Karpas-422 (cell line): ENCODE data around the gene GAMT. TPM values are rescaled to one million over a fixed set of nuclear protein-coding genes. Genes with fewer than 3 reads are reported as not detected.
A peak's percentile ranks its signal among the peaks of the same experiment; 100 is the strongest.

Experiments
- DNase-seq: peaks from one replicate; pipeline ENCODE4 v3.0.0-alpha.2; 2015
- H2AFZ ChIP-seq: fragments of 200-600 bp; sonication (generic); 2 replicates; pipeline ENCODE4 v1.6.1; 2014; ENCODE audit warnings: antibody characterized with exemption, low read length, mixed read lengths
- H3K27ac ChIP-seq: fragments of 200-600 bp; sonication (generic); 2 replicates; pipeline ENCODE4 v1.5.1; 2014; ENCODE audit warnings: mild to moderate bottlenecking, low read length, moderate library complexity
- H3K27me3 ChIP-seq: fragments of 200-600 bp; sonication (generic); 2 replicates; pipeline ENCODE4 v1.6.1; 2014; ENCODE audit warnings: low read length, mixed read lengths
- H3K36me3 ChIP-seq: fragments of 200-600 bp; sonication (generic); 2 replicates; pipeline ENCODE4 v1.6.1; 2014; ENCODE audit warnings: low read length, mixed read lengths; ENCODE audit not compliant: insufficient read depth
- H3K4me1 ChIP-seq: fragments of 200-600 bp; sonication (generic); 2 replicates; pipeline ENCODE4 v1.6.1; 2014; ENCODE audit warnings: mild to moderate bottlenecking, low read length, mixed read lengths
- H3K4me2 ChIP-seq: fragments of 200-600 bp; sonication (generic); 2 replicates; pipeline ENCODE4 v1.6.1; 2014; ENCODE audit warnings: low read length, low read depth, mild to moderate bottlenecking; ENCODE audit not compliant: poor library complexity, severe bottlenecking
- H3K4me3 ChIP-seq: fragments of 200-600 bp; sonication (generic); 2 replicates; pipeline ENCODE4 v1.5.1; 2014; ENCODE audit warnings: mild to moderate bottlenecking, antibody characterized with exemption, low read length, mixed read lengths
- H3K79me2 ChIP-seq: fragments of 200-600 bp; sonication (generic); 2 replicates; pipeline ENCODE4 v1.6.1; 2014; ENCODE audit warnings: mild to moderate bottlenecking, low read length, mixed read lengths
- H3K9ac ChIP-seq: fragments of 200-600 bp; sonication (generic); 2 replicates; pipeline ENCODE4 v1.6.0; 2014; ENCODE audit warnings: low read length
- H3K9me2 ChIP-seq: fragments of 200-600 bp; sonication (generic), shearing (Covaris generic); replicated peaks from 2 replicates; pipeline ENCODE4 v1.6.0; 2014; ENCODE audit warnings: mild to moderate bottlenecking, low read length, moderate library complexity; ENCODE audit not compliant: insufficient read depth
- H3K9me3 ChIP-seq: fragments of 300-700, 200-600 bp; sonication (generic); 2 replicates; pipeline ENCODE4 v1.6.1; 2014; ENCODE audit warnings: low read length, mixed read lengths
- H4K20me1 ChIP-seq: fragments of 200-600 bp; sonication (generic); 2 replicates; pipeline ENCODE4 v1.6.1; 2014; ENCODE audit warnings: mild to moderate bottlenecking, antibody characterized with exemption, low read length, low read depth; ENCODE audit not compliant: insufficient read depth
- total RNA-seq: library from RNA; depleted of rRNA; stranded (reverse); fragments of >200 nt; shearing (Covaris generic); gene quantifications from 2 replicates; pipeline ENCODE4 v1.2.3, GENCODE V29; 2014; ENCODE audit warnings: low replicate concordance

GAMT gene
- total RNA-seq, 1 experiment from 2014 or later = 63.7 TPM

GRCh38 chr19:1390890-1391423 lies 10.4 kb downstream of the GAMT start:
- Histone ChIP-seq H3K9ac (no peak overlapping the region), H3K27ac (no peak overlapping the region), H3K36me3 (peaks cover 4% of the 10 kb centered on the region; the same call in 1 of the 2 replicates), H3K4me2 (no peak overlapping the region), H2AFZ (no peak overlapping the region), H3K27me3 (no peaks in the 10 kb centered on the region), H3K9me2 (no peaks in the 10 kb centered on the region), H3K9me3 (no peaks in the 10 kb centered on the region), H4K20me1 (no peaks in the 10 kb centered on the region), H3K4me3 (no peak overlapping the region), H3K4me1 (no peaks in the 10 kb centered on the region), H3K79me2 (peaks cover 3% of the 10 kb centered on the region)
- DNase-seq = no peak

- peaks cover 18% of the 10 kb centered on the region for H3K79me2 ChIP-seq
- no peaks in the 10 kb centered on the region for H3K9me3 ChIP-seq
- H3K4me1 ChIP-seq = peaks cover 8% of the 10 kb centered on the region
- DNase-seq = no peak
- H2AFZ ChIP-seq = no peak overlapping the region
- no peak overlapping the region for H3K9ac ChIP-seq
- no peaks in the 10 kb centered on the region for H3K27me3 ChIP-seq
- H3K4me2 ChIP-seq = no peak overlapping the region
- peaks cover 4% of the 10 kb centered on the region; the same call in 1 of the 2 replicates for H3K36me3 ChIP-seq
- no peak overlapping the region for H3K27ac ChIP-seq
- no peaks in the 10 kb centered on the region for H3K9me2 ChIP-seq
- H4K20me1 ChIP-seq = no peaks in the 10 kb centered on the region
- no peak overlapping the region for H3K4me3 ChIP-seq
Observed at GRCh38 chr19:1389033-1389940, 12.1 kb downstream of the GAMT start.

- H3K36me3 ChIP-seq = peaks cover 4% of the 10 kb centered on the region; the same call in 1 of the 2 replicates
- no peak overlapping the region for H3K4me2 ChIP-seq
- H4K20me1 ChIP-seq = no peaks in the 10 kb centered on the region
- H3K27me3 ChIP-seq = no peaks in the 10 kb centered on the region
- H3K4me1 ChIP-seq = peaks cover 8% of the 10 kb centered on the region
- no peak for DNase-seq
- no peak overlapping the region for H2AFZ ChIP-seq
- H3K79me2 ChIP-seq = peaks cover 23% of the 10 kb centered on the region
- H3K9me2 ChIP-seq = no peaks in the 10 kb centered on the region
- no peak overlapping the region for H3K4me3 ChIP-seq
- no peak overlapping the region for H3K9ac ChIP-seq
- no peaks in the 10 kb centered on the region for H3K9me3 ChIP-seq
- H3K27ac ChIP-seq = no peak overlapping the region
Observed at GRCh38 chr19:1388637-1389026, 12.7 kb downstream of the GAMT start.

GRCh38 chr19:1387684-1388636 lies 13.4 kb downstream of the GAMT start:
- DNase-seq = no peak
- Histone ChIP-seq H3K27me3 (no peaks in the 10 kb centered on the region), H3K4me2 (no peak overlapping the region), H4K20me1 (no peaks in the 10 kb centered on the region), H3K4me3 (no peak overlapping the region), H3K36me3 (peaks cover 4% of the 10 kb centered on the region; the same call in 1 of the 2 replicates), H3K9me3 (no peaks in the 10 kb centered on the region), H3K4me1 (peaks cover 9% of the 10 kb centered on the region), H3K9ac (no peak overlapping the region), H2AFZ (no peak overlapping the region), H3K79me2 (peaks cover 23% of the 10 kb centered on the region), H3K9me2 (no peaks in the 10 kb centered on the region), H3K27ac (no peak overlapping the region)

- Histone ChIP-seq H3K27ac (no peak overlapping the region), H4K20me1 (no peaks in the 10 kb centered on the region)
Observed at GRCh38 chr19:1386945-1387683, 14.2 kb downstream of the GAMT start.

GRCh38 chr19:1385816-1386215 lies 15.5 kb downstream of the GAMT start:
- H3K36me3 ChIP-seq = peaks cover 4% of the 10 kb centered on the region; the same call in 1 of the 2 replicates
- H2AFZ ChIP-seq = no peak overlapping the region
- no peaks in the 10 kb centered on the region for H3K27me3 ChIP-seq
- H3K9ac ChIP-seq = no peak overlapping the region
- H3K79me2 ChIP-seq = peaks cover 23% of the 10 kb centered on the region
- DNase-seq = no peak
- H3K27ac ChIP-seq = no peak overlapping the region
- no peak overlapping the region for H3K4me2 ChIP-seq
- no peaks in the 10 kb centered on the region for H4K20me1 ChIP-seq
- peaks cover 11% of the 10 kb centered on the region for H3K4me1 ChIP-seq
- no peak overlapping the region for H3K4me3 ChIP-seq
- no peaks in the 10 kb centered on the region for H3K9me2 ChIP-seq
- H3K9me3 ChIP-seq = no peaks in the 10 kb centered on the region

More at GRCh38 chr19:1386945-1387683, 14.2 kb downstream of the GAMT start:
- H3K4me3 ChIP-seq = no peak overlapping the region
- H3K9me2 ChIP-seq = no peaks in the 10 kb centered on the region
- H3K27me3 ChIP-seq = no peaks in the 10 kb centered on the region
- no peak overlapping the region for H2AFZ ChIP-seq
- no peak for DNase-seq
- no peaks in the 10 kb centered on the region for H3K9me3 ChIP-seq
- H3K9ac ChIP-seq = no peak overlapping the region
- peaks cover 23% of the 10 kb centered on the region for H3K79me2 ChIP-seq
- peaks cover 4% of the 10 kb centered on the region; the same call in 1 of the 2 replicates for H3K36me3 ChIP-seq
- H3K4me1 ChIP-seq = peaks cover 11% of the 10 kb centered on the region
- no peak overlapping the region for H3K4me2 ChIP-seq

GRCh38 chr19:1384478-1385110 lies 16.7 kb downstream of the GAMT start:
- H3K4me1 ChIP-seq = peaks cover 11% of the 10 kb centered on the region
- H3K4me2 ChIP-seq = peak overlapping the region; percentile 76
- H3K4me3 ChIP-seq = peak overlapping the region; percentile 77
- no peak overlapping the region for H2AFZ ChIP-seq
- H3K79me2 ChIP-seq = peaks cover 23% of the 10 kb centered on the region
- H3K9me3 ChIP-seq = no peaks in the 10 kb centered on the region
- peak overlapping the region; percentile 94 for H3K9ac ChIP-seq
- no peaks in the 10 kb centered on the region for H4K20me1 ChIP-seq
- peak overlapping the region; percentile 8; the same call in 1 of the 2 replicates for H3K27ac ChIP-seq
- no peaks in the 10 kb centered on the region for H3K9me2 ChIP-seq
- peaks cover 4% of the 10 kb centered on the region; the same call in 1 of the 2 replicates for H3K36me3 ChIP-seq
- H3K27me3 ChIP-seq = no peaks in the 10 kb centered on the region
- peak; percentile 61 for DNase-seq
